SKM-1 treated with dmso at 0.1 percent for 144 hours (cell line): ENCODE data around the gene CHRNA1.
A peak's percentile ranks its signal among the peaks of the same experiment; 100 is the strongest.

Experiments used
- DNase-seq: peaks from one replicate; lab custom pipeline; 2025; ENCODE audit not compliant: unreplicated experiment; lab: John Stamatoyannopoulos, UW

CHRNA1 gene

DNA sequence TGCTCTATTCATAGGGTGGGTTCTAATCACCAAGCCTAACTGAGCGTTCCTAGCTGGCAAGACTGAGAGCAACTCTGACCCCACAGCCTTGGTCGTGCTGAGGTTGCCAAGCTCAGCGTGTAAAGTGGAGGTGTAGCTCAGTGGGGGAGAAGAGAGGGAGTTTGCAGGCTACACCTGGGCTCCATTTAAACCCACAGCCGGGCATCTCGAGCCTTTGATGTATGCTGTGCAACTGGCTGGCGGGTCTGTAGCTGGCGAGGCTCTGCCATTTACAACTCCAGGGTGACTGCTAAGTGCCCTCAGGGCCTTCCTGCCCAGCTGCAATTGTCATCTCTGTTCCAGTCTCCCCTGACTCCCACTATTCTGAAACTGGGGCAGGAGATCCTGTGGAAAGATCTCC is 20.0 kb upstream of the CHRNA1 start:
- no peak for DNase-seq

- no peak for DNase-seq
Measured at GRCh38 chr2:174781996-174782395, 17.7 kb upstream of the CHRNA1 start.

DNA sequence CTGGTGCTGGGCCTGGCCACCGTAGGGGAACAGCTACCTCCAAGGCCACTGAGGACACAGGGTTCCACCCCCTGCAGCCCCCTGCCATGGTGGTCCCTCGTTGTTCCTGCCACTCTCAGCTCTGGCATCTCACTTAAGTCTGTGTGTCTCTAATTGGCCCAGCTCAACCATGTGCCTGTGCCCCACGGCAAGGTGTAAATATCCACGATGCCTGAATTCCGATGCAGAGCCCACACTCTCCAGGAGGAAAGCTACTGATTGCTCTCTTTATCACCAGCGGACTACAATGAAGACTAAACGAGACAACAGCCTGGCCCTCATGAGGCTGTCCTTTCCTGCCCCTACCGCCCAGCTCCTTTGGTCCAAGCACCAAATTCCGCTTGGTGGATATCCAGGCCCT is 17.0 kb upstream of the CHRNA1 start:
- no peak for DNase-seq

DNA sequence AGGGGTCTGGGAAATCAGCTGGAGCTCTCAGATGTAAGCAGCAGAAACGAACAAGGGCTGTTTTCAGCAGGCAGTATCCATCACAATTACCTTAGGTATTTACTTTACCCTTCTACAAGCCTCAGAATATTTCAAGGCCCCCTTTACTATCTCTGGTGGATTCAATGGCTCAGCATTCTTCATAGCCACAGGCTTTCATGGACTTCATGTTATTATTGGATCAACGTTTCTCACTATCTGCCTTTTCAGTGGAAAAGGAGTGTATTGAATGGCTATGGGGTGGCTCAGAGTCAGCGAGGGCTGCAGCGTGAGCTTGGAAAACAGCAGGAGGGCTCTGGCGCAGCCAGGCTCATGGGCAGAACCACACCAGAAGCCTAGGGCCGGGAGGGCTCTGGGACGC is 16.6 kb upstream of the CHRNA1 start:
- DNase-seq, result no peak

DNA sequence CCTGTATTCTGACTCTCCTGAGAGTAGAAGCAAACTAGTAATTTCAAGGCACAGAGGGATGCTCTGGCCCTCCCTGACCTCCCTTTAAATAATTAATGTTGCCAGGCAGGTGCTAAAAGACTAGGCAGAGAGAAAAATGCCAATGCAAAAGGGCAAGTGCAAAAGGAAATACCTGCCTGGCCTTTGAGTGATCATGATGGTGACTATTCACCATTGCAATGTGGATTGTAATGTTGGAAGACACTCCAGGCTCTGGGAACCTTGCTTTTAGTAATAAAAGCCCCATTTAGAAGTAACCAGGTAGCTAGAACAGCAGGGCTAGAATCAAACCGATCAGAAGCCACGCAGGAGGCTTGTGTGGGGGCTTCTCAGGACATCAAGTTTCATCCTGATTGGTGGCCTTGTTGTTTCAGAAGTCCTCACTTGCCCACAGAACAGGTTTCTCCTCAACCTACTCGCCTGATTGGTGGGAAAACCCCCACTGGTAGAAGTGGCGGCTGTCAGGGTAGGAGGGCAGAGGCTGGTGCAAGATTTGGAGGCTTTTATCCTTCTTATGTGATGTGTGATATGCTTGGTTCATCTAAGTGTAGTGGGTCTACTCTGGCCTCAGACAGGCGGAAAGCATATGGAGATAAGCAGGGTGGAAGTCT is 16.0 kb upstream of the CHRNA1 start:
- no peak for DNase-seq

- DNase-seq, result no peak
Measured at GRCh38 chr2:174779361-174779928, 15.2 kb upstream of the CHRNA1 start.

- DNase-seq, result peak; percentile 72
Measured at GRCh38 chr2:174778085-174778981, 14.1 kb upstream of the CHRNA1 start.

DNA sequence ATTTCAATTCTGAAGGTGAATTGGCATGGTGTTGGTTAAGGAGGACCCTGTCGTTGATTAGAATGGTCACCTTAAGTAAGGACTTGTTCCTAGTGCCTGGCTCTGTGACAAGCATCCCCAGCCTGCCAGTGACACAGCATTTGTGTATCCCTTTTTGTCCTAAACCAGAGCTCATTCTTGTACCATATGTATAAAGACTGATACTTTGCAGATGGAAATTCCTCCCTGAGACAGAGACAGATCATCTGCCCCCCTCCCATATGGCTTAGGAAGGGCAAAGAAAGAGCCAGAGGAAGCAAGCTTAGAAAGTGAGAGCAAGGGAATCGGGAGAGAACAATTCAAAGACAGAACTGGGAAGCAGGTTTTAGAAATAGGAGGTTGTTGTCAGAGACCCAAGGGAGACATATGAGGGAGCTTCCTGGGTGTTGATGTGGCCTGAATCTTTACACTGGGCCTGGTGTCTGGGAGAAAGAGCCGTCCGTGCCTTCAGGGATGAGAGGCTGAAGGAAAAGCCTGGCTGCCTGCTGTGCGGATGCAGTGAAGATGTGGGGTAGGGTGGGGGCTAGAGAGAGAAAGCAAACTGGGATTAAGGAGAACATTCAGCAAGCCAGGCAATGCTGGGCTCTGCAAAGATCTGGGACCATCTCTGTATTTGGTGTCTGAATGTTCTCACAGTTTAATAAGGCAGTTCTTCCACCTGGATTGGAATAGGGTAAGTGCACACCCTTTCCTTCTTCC is 13.2 kb upstream of the CHRNA1 start:
- DNase-seq, result no peak

DNA sequence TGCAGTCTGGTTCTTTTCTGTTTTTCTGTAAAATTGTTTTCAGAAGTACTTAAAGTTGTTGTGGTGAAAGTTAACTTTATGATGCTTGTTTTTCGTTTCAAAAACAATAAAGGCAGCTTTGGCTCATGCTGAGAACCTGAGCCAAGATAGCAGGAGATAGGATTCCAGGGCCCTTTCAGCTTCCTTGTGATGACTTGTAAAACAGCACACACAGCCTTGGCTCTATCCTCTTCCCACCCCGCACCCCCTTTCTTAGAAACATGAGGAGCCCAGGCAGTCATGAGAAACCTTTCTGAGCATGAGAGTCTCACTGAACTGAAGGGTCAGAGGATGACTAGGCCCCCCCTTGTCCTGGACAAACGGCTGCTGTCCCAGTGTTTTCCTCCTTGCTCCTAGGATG is 12.4 kb upstream of the CHRNA1 start:
- no peak for DNase-seq

- DNase-seq, result no peak
Measured at GRCh38 chr2:174776223-174776622, 12.0 kb upstream of the CHRNA1 start.

DNA sequence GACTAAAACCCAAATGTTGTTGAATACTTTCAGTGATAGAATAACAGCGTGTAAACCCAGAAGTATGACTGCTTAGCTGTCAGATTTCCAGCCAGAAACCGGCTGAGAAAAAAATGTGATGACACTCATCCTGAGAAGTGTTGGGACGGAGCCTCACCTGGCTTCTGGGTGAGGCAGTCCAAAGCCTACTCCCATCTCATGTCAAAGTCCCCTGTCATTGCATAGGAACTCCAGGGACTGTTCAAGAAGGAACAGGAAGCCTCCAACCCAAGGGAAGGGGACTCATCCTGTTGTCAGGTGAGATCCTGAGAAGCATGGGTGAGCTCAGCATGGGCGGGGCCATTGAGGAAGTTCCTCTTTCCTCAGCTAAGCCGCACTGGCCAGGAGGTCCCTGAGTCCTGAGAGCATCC is 11.3 kb upstream of the CHRNA1 start:
- peak; percentile 3 for DNase-seq

- no peak for DNase-seq
Measured at GRCh38 chr2:174774886-174775285, 10.6 kb upstream of the CHRNA1 start.

DNA sequence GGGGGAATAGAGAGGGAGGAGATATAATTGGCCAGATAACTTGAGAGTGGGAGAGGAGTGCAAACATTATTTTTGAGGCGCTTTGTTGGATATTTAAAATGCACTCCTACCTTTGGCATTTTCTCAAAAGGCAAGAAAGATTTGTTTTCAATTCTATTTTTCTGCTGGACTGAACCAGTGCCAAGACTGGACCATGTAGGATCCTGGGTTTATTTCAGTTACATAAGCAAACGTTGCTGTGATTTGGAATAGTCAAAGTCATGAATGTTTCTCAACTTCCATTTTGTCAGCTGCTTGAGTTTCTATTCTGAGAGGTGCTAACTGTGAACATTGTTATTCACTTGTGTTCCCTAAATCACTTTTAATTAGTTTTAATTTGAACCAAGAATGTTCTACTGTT is 8.9 kb upstream of the CHRNA1 start:
- DNase-seq, result no peak

GRCh38 chr2:174772472-174772801 is 8.2 kb upstream of the CHRNA1 start:
- DNase-seq, result no peak

- peak; percentile 39 for DNase-seq
Measured at GRCh38 chr2:174771631-174772471, 7.6 kb upstream of the CHRNA1 start.

DNA sequence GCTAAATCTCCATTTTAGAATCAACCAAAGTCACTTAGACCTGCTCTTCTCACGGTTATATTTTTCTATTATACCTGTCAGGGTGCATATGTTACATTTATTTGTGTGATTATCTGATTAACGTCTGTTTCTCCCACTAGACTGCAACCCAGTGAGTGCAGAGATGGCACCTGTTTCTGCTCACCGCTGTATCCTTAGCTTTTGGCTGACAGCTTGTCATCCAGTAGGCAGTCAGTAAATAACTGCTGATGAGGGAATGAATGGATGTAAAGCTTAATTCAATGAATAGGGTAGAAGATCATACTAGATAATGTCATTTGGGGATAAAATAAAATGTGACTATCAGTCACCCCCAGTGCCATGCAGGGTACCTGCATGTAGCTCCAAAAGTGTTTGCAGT is 6.9 kb upstream of the CHRNA1 start:
- no peak for DNase-seq

DNA sequence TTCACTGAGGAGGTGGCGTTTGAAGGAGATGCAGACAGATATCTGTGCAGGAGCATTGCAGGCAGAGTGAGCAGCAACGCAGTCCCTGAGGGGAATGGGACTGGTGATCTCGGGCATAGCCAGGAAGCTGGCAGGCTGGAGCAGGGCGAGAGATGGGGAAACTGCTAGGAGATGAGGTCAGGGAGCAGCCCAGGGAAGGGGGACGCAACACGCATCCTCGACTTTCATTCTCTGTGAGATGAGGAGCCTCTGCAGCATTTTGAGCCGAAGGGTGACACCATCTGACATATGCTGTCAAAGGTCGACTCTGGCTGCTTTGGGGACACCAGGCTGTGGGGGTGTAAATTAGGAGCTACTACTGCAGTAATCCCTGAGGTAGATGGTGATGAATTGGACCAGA is 4.3 kb upstream of the CHRNA1 start:
- DNase-seq, result no peak

DNA sequence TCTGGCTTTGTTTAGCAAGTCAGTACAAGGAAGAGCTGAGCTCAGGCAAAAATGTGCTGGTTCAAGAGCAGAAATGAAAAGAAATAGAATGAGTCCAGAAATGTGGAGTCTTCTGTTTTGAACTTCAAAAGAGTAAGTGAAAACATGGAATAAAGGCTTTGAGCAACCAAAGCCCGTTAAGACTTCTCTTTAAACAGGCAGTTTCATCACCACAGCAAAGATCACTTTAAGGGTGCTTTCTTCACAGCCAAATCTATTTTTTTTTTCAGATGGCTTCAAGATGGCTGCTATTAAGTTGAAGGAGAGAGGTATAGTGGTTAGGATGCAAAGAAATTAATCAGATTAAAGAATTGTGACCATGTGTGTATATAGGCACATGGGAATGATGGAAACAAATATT is 2.0 kb upstream of the CHRNA1 start:
- no peak for DNase-seq

DNA sequence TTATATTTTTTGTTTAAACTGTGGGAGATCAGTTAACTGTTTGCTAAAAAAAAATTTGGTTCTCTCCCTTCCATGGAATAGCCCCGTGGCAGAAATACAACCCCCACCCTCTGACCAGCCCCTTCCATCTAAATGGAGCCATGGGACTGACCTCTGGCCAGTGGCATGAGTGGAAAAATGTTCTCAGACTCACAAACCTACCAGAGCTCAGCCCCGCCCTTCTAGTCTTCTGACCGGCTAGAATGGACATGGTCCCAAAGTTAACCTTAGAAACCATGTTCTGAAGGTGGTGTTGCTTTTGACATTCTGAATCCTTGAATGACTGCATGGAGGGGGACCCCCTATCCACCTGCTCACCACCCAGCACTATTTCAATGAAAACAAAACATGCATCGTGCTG is 1.3 kb upstream of the CHRNA1 start:
- DNase-seq, result no peak

DNA sequence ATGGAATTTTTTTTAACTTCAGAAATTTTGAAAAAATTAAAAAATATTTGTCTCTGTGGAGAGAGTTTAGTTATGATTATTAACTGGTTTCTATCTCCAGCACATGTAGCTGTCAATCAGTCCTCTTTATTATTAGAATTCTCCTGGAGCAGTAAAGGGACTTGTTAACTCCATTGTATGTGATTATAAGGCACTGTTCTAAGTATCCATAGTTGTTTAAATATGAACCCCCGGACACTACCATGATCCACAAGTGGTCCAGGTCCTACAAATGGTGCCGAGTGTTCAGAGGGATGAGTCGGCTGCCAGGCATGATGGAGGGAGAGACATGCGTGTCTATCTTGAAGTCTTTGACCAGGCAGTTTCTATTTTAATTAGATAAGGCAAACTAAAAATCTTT is 492 bp downstream of the CHRNA1 start:
- no peak for DNase-seq

DNA sequence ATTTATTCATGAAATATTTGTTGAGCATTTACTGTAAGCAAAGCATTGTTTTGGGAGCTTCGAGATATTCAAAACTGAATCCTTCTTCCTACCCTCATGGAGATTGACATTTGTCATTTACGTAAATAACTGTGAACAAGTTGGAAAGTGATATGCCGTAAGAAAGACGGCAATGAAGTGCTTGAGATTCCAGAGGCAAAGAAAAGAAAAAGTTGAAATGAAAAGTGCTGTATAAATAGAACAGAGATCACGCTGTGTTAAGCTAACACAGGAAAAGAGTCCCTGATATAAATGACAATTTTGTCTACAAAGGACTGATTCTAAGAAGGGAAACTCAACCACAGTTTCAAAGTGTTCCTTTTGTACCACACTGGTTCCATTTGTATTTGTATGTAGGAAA is 1.8 kb downstream of the CHRNA1 start:
- DNase-seq, result no peak
